ENCODE results near the gene ARHGAP21.

Gene ARHGAP21

DNA sequence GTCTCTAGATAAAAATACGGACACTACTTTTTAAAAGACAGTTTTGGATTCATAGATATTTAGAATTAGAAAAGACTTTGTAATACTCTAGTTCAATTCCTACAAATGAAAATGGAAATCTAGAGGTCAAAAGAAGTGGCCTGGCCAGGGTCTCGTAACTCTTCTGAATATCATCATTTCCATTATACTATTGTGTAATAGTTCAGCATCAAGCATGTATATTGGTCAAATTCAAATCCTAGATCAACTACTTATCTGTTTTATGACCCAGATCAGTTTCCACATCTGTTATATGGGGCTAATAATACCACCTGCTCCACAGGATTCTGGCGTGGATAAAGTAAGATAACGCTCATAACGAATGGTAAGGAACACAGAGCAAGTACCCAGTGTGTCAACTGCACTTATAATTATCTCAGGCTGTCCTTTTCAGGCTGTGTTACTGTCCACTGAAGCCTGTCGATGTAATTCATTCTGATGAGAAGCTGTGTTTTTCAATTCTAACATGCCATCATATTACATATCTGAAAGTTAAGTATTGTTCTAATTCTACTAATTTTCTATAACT is 54.3 kb downstream of the ARHGAP21 start:
- Histone ChIP-seq H3K9me3 (ENCODE audit: control insufficient read depth, insufficient read depth, low read length) (no peaks in the 10 kb centered on the region), H3F3A (ENCODE audit: control insufficient read depth, insufficient read depth) (no peaks in the 10 kb centered on the region), H4K20me1 (ENCODE audit: control insufficient read depth, insufficient read depth, low read depth, low read length) (no peaks in the 10 kb centered on the region), H3K27me3 (ENCODE audit: control insufficient read depth, low read length) (no peaks in the 10 kb centered on the region), H3K27ac (ENCODE audit: low read depth, low read length) (no peak overlapping the region), H3K36me3 (ENCODE audit: control insufficient read depth, low read length) (peaks cover 4% of the 10 kb centered on the region; the same call in 1 of the 2 replicates), H3K4me2 (ENCODE audit: low read length) (no peak overlapping the region), H3K79me2 (ENCODE audit: control insufficient read depth, low read length) (peaks cover 22% of the 10 kb centered on the region), H3K4me1 (ENCODE audit: control insufficient read depth, low read length) (no peaks in the 10 kb centered on the region), H3K9me2 (replicated peaks; ENCODE audit: control insufficient read depth, low read length) (no peaks in the 10 kb centered on the region), H3K4me3 (ENCODE audit: low read length) (no peak overlapping the region)
- no peak for TF ChIP-seq EZH2phosphoT487 (IDR thresholded peaks at IDR 0.05; ENCODE audit: borderline replicate concordance, low read length)
- TF ChIP-seq, protein P1, sequence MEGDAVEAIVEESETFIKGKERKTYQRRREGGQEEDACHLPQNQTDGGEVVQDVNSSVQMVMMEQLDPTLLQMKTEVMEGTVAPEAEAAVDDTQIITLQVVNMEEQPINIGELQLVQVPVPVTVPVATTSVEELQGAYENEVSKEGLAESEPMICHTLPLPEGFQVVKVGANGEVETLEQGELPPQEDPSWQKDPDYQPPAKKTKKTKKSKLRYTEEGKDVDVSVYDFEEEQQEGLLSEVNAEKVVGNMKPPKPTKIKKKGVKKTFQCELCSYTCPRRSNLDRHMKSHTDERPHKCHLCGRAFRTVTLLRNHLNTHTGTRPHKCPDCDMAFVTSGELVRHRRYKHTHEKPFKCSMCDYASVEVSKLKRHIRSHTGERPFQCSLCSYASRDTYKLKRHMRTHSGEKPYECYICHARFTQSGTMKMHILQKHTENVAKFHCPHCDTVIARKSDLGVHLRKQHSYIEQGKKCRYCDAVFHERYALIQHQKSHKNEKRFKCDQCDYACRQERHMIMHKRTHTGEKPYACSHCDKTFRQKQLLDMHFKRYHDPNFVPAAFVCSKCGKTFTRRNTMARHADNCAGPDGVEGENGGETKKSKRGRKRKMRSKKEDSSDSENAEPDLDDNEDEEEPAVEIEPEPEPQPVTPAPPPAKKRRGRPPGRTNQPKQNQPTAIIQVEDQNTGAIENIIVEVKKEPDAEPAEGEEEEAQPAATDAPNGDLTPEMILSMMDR (IDR thresholded peaks at IDR 0.05; ENCODE audit: low read depth, low read length, poor library complexity, severe bottlenecking) = no peak

DNA sequence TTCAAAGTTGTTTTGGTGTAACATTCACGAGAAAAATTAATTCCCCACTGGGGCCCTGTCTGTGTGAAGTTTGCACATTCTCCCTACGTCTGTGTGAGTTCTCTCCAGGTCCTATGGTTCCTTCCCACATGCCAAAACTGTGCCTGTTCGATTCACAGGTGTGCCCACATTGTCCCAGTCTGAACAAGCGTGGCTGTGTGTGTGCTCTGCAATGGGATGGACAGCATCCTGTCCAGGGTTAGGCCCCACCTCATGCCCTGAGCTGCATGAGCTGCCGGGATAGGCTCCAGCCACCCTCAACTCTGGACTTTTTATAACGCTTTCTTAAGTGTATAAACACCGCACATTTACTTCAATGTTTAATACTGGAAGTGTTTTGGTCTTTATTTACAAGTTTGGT is 55.4 kb downstream of the ARHGAP21 start:
- Histone ChIP-seq H3K4me1 (ENCODE audit: control insufficient read depth, low read length) (no peaks in the 10 kb centered on the region), H3K27ac (ENCODE audit: low read depth, low read length) (no peak overlapping the region), H3K9me3 (ENCODE audit: control insufficient read depth, insufficient read depth, low read length) (no peaks in the 10 kb centered on the region), H4K20me1 (ENCODE audit: control insufficient read depth, insufficient read depth, low read depth, low read length) (no peaks in the 10 kb centered on the region), H3K4me3 (ENCODE audit: low read length) (no peak overlapping the region), H3K4me2 (ENCODE audit: low read length) (no peak overlapping the region), H3K36me3 (ENCODE audit: control insufficient read depth, low read length) (peaks cover 4% of the 10 kb centered on the region; the same call in 1 of the 2 replicates), H3K9me2 (replicated peaks; ENCODE audit: control insufficient read depth, low read length) (no peaks in the 10 kb centered on the region), H3K79me2 (ENCODE audit: control insufficient read depth, low read length) (peaks cover 19% of the 10 kb centered on the region), H3K27me3 (ENCODE audit: control insufficient read depth, low read length) (no peaks in the 10 kb centered on the region), H3F3A (ENCODE audit: control insufficient read depth, insufficient read depth) (no peaks in the 10 kb centered on the region)
- TF ChIP-seq, protein P1 (IDR thresholded peaks at IDR 0.05; ENCODE audit: low read depth, low read length, poor library complexity, severe bottlenecking) = no peak
- no peak for TF ChIP-seq EZH2phosphoT487 (IDR thresholded peaks at IDR 0.05; ENCODE audit: borderline replicate concordance, low read length)

DNA sequence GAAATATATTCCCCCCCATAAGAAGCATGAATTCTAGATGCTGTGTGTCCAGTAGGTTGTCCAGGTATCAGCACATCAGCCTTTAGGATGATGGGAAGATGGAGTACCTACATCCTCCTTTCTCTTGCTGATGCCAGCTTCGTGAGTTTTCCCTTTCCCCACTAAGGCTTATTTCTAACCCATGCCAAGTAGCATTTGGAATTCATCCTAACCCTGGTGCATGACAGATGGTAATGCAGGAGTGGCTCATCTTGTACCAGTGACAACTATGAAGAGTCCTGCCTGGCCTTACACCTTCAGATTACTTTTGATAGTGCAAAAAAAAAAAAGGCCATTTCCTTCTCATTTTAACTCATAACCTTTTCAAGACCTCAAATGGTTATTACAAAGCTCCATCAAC is 58.7 kb downstream of the ARHGAP21 start:
- H3K4me3 ChIP-seq (ENCODE audit: low read length) = no peak overlapping the region
- H3K27me3 ChIP-seq (ENCODE audit: control insufficient read depth, low read length) = no peaks in the 10 kb centered on the region
- no peaks in the 10 kb centered on the region for H3F3A ChIP-seq (ENCODE audit: control insufficient read depth, insufficient read depth)
- H3K9me2 ChIP-seq (replicated peaks; ENCODE audit: control insufficient read depth, low read length) = no peaks in the 10 kb centered on the region
- H3K79me2 ChIP-seq (ENCODE audit: control insufficient read depth, low read length) = no peaks in the 10 kb centered on the region
- H3K4me2 ChIP-seq (ENCODE audit: low read length) = no peak overlapping the region
- peaks cover 4% of the 10 kb centered on the region; the same call in 1 of the 2 replicates for H3K36me3 ChIP-seq (ENCODE audit: control insufficient read depth, low read length)
- H3K27ac ChIP-seq (ENCODE audit: low read depth, low read length) = no peak overlapping the region
- H3K4me1 ChIP-seq (ENCODE audit: control insufficient read depth, low read length) = no peaks in the 10 kb centered on the region
- TF ChIP-seq, protein P1 (IDR thresholded peaks at IDR 0.05; ENCODE audit: low read depth, low read length, poor library complexity, severe bottlenecking) = no peak
- no peak for TF ChIP-seq EZH2phosphoT487 (IDR thresholded peaks at IDR 0.05; ENCODE audit: borderline replicate concordance, low read length)
- H3K9me3 ChIP-seq (ENCODE audit: control insufficient read depth, insufficient read depth, low read length) = no peaks in the 10 kb centered on the region
- H4K20me1 ChIP-seq (ENCODE audit: control insufficient read depth, insufficient read depth, low read depth, low read length) = no peaks in the 10 kb centered on the region

All from DOHH2 (cell line).